ENCODE measurements around the gene RHBDL1.

DNA sequence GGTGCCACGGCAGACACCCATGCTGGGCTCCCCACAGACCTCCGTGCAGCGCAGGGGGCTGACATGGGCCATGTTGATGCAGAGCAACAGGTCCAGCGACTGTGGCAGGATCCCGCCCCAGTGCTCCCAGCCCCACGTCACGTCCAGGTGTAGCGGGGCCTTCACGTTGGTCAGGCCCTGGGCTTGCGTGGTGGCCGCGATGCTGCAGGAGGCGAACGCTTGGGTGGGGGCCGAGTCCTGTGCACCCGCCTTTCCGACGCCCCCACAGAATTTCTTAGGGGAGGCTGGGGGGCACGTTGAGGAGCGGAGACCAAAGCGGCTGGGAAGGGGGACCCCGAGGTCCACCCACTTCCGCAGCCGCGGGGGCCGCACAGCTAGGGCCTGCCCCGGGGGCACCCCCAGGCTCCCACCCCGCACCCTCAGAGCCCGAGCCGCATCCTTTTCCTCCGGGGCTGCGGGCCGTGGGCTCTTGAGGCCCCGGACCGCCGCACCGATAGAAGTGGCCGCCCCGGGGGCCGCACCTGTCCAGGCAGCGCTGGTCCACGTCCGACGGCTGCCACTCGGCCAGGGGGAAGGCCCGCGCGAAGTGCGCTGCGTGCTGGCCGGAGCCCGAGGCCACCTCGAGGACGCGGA lies 39.8 kb upstream of the RHBDL1 start:
- TF ChIP-seq, protein P1, sequence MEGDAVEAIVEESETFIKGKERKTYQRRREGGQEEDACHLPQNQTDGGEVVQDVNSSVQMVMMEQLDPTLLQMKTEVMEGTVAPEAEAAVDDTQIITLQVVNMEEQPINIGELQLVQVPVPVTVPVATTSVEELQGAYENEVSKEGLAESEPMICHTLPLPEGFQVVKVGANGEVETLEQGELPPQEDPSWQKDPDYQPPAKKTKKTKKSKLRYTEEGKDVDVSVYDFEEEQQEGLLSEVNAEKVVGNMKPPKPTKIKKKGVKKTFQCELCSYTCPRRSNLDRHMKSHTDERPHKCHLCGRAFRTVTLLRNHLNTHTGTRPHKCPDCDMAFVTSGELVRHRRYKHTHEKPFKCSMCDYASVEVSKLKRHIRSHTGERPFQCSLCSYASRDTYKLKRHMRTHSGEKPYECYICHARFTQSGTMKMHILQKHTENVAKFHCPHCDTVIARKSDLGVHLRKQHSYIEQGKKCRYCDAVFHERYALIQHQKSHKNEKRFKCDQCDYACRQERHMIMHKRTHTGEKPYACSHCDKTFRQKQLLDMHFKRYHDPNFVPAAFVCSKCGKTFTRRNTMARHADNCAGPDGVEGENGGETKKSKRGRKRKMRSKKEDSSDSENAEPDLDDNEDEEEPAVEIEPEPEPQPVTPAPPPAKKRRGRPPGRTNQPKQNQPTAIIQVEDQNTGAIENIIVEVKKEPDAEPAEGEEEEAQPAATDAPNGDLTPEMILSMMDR (conservative IDR thresholded peaks at IDR 0.05; ENCODE audit: low read length) = no peak
- no peak for TF ChIP-seq EZH2phosphoT487 (IDR thresholded peaks at IDR 0.05; ENCODE audit: borderline replicate concordance)
